HG03571 (cell line): ENCODE data around the gene SLC51B.
"Not testable (repeated sequence)": the region's sequence is repeated elsewhere in the genome, so short reads cannot be mapped to it uniquely, and the experiment has no call there.

Experiments used
- ATAC-seq: cut with Tn5 transposase; IDR thresholded peaks from one replicate; pipeline ENCODE4 v1.9.1; 2021; ENCODE audit not compliant: unreplicated experiment

The SLC51B gene

GRCh38 chr15:65082303-65082953 is 37.2 kb downstream of the SLC51B start:
- no peak for ATAC-seq

- ATAC-seq: no peak
Observed at GRCh38 chr15:65083262-65083701, 38.1 kb downstream of the SLC51B start.

DNA sequence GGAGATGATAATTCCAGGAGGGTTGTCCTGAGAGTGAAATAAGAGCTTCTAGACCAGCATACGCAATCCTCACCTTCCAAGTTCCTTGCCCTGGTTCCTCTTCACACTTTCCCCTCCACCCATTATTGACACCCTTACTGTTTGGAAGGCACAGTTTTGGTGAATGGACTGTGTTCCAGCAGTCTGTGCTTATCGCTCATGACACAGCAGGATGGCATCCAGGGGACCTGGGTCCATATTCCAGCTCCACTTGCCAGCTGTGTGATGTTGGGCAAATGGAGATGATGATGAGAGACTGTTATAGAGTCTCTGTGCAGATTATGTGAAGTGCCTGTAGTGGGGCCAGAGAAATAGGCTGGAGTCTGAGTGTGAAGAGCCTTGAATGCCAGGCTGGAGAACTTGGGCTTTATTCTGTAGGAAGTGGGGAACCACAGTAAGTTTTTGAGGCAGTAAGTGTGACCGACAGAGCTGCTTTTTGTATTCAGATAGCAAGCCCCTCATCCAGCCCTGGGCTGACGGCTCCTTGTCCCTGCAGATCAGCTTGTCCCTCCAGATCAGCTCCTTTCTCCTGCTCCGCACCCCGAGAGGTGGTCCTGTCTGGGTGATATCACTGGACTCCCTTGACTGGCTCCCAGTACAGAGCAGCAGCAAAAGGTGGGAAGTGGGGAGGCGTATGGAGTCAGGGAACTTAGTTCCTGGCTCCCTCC is 39.5 kb downstream of the SLC51B start:
- ATAC-seq: no peak

- ATAC-seq: no peak
Observed at GRCh38 chr15:65085207-65085753, 40.1 kb downstream of the SLC51B start.

DNA sequence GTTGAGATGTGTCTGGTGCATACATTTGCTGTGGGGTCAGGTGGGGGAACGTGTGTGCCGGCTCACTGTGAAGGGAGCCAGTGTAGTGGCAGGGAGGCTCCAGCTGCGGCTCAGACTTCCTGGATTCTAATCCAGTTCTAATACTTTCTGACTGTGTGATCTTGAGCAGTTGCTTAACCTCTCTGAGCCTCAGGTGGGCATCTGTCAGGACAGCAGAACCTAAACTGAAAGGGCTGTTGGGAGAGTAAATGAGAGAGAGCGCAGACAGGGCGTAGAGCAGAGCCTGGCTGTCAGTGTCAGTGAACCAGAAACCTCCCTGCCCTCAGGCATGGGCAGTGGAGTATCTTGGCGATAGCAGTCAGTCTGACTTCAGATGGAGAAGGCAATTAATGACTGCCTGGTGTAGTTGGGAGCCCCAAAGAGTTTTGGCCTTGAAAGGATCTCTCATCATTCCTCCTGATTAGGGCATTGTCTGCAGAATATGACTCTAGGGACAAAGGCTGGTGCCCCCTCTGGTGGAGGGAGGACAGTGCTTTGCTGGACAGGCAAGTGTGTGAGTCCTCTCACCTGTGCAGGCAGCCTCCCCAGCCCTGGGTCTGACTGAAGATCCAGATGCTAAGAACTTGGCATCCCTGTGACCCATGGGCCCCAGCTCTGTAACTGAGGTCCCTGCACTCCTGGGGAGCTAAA is 40.9 kb downstream of the SLC51B start:
- ATAC-seq: no peak

GRCh38 chr15:65086680-65087111 is 41.5 kb downstream of the SLC51B start:
- no peak for ATAC-seq

- no peak for ATAC-seq
Observed at GRCh38 chr15:65087411-65087810, 42.2 kb downstream of the SLC51B start.

- ATAC-seq: no peak
Observed at GRCh38 chr15:65087873-65088642, 42.9 kb downstream of the SLC51B start.

DNA sequence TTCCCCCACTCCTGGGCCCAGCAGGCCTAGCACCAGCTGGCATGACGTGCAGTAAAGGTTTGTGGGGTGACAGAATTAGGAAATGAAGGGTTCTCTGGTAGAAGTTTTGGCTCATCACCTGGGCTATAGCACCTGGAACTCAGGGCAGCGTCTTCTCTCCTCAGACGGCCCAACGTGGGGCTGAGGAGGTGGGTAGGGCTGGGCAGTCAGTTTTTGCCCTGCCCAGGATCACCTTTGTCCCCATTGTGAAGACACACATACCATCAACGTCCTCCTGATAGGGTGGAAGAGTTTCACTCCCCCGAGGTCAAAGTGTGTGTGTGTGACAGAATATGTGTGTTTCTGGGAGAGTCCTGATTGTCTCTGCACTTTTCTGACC is 43.4 kb downstream of the SLC51B start:
- no peak for ATAC-seq

- no peak for ATAC-seq
Observed at GRCh38 chr15:65089206-65089824, 44.1 kb downstream of the SLC51B start.

- no peak for ATAC-seq
Observed at GRCh38 chr15:65091946-65092770, 47.0 kb downstream of the SLC51B start.

GRCh38 chr15:65092911-65093792 is 48.0 kb downstream of the SLC51B start:
- no peak for ATAC-seq

GRCh38 chr15:65093793-65094170 is 48.6 kb downstream of the SLC51B start:
- not testable (repeated sequence) for ATAC-seq

DNA sequence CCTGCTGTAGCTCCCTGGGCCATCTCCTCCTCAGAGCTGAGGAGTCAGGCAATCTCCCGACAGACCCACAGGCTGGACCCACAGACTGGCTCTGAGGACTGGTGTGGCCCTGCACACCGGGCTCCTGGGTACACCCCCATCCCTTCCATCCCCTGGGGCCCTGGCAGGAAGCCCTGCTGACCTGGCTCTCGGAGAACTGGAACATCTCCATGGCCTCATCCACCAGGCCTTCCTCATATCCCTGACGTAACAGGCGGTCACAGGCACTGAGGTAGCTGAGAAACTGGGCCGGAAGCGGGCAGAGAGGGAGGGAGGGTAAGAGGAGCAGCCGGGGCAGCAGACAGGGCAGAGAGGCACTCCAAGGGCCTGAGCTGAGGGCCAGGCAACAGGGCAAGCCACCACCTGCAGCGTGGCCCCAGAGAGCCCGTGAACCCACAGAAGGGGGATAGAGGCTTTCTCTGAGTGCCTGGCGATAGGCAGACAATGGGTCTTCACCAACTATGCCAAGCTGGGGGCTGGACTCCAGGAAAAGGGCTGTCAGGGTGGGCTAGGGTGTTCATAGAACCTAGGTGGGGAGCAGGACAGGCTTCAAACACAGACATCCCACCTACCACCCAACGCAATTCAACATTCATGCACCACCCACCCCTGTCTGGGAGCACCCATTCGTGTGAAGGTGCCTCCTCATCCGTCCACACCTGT is 49.3 kb downstream of the SLC51B start:
- no peak for ATAC-seq

DNA sequence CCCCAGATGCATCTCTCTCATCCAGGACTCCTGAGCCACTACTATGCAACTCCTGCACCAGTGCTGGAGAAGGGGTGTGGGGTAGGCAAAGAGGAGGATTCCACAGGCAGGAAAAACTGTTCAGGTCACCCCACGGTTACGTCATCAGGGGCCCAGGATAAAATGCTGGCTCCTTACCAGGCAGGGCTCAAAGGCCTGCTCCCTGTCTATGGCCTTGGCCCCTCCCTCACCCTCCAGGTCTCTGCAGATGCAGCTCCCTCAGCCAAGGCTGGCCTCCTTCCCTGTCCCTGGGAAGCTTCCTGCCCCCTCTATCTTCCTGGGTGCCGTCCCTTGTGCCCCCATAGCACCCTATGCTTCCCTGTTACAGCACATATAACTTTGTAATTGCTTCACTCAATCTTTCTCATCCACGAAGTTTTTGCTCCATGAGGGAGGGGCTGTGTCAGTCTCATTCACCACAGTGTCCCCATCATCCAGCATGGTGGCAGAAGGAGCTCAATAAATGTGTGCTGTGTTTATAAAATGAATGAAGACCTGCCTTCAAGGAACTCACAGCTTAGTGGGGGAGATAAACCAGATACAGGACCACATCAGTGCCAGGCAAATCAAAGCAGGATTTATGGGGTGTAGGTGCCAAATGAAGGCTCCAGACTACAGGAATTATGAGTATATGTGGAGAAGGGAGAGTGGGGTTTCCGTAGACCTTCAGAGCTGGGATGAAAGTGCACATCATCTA is 50.0 kb downstream of the SLC51B start:
- ATAC-seq: no peak

GRCh38 chr15:65095747-65096104 is 50.5 kb downstream of the SLC51B start:
- no peak for ATAC-seq
